ENCODE data around the gene SLC22A16.

- TF ChIP-seq, protein P1, sequence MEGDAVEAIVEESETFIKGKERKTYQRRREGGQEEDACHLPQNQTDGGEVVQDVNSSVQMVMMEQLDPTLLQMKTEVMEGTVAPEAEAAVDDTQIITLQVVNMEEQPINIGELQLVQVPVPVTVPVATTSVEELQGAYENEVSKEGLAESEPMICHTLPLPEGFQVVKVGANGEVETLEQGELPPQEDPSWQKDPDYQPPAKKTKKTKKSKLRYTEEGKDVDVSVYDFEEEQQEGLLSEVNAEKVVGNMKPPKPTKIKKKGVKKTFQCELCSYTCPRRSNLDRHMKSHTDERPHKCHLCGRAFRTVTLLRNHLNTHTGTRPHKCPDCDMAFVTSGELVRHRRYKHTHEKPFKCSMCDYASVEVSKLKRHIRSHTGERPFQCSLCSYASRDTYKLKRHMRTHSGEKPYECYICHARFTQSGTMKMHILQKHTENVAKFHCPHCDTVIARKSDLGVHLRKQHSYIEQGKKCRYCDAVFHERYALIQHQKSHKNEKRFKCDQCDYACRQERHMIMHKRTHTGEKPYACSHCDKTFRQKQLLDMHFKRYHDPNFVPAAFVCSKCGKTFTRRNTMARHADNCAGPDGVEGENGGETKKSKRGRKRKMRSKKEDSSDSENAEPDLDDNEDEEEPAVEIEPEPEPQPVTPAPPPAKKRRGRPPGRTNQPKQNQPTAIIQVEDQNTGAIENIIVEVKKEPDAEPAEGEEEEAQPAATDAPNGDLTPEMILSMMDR (IDR thresholded peaks at IDR 0.05; ENCODE audit: low read depth, low read length, missing input control), result no peak
- TF ChIP-seq NR2F2 (IDR thresholded peaks at IDR 0.05) (no peak), MAX (IDR thresholded peaks at IDR 0.05) (no peak), TAF1 (conservative IDR thresholded peaks at IDR 0.05) (no peak), RXRA (IDR thresholded peaks at IDR 0.05) (peak; percentile 13 to 31), HNF4G (IDR thresholded peaks at IDR 0.05) (no peak), YY1 (IDR thresholded peaks at IDR 0.05) (peak; percentile 86), JUND (IDR thresholded peaks at IDR 0.05) (no peak), EGR1 (IDR thresholded peaks at IDR 0.05; ENCODE audit: low read depth in 2 of 2) (no peak), FOXA1 (IDR thresholded peaks at IDR 0.05) (no peak)
- TF ChIP-seq, protein P2, sequence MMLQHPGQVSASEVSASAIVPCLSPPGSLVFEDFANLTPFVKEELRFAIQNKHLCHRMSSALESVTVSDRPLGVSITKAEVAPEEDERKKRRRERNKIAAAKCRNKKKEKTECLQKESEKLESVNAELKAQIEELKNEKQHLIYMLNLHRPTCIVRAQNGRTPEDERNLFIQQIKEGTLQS (IDR thresholded peaks at IDR 0.05), result no peak
Measured at GRCh38 chr6:110419028-110419739, 57.2 kb downstream of the SLC22A16 start.
